ENCODE results near the gene EXD3. TPM values are rescaled to one million over a fixed set of nuclear protein-coding genes. Genes with fewer than 3 reads are reported as not detected.

EXD3 gene
- total RNA-seq, 2 donors from 2014 or later = 7.9 to 14.8 TPM

GRCh38 chr9:137460363-137461315 lies 37.7 kb upstream of the EXD3 start:
- ATAC-seq (no peak), DNase-seq (ENCODE audit: low spot score in 2 of 2) (no peak)
- no peaks in the 10 kb centered on the region for H3K9me3 Mint-ChIP-seq
- H3K27ac Mint-ChIP-seq = no peak overlapping the region
- no peaks in the 10 kb centered on the region for H3K36me3 Mint-ChIP-seq

GRCh38 chr9:137459601-137460362 lies 36.8 kb upstream of the EXD3 start:
- no peaks in the 10 kb centered on the region for H3K9me3 Mint-ChIP-seq
- H3K36me3 Mint-ChIP-seq = no peaks in the 10 kb centered on the region
- no peak overlapping the region for H3K27ac Mint-ChIP-seq
- DNase-seq (ENCODE audit: low spot score in 2 of 2) (no peak), ATAC-seq (no peak)

- DNase-seq (ENCODE audit: low spot score in 2 of 2) (peak; percentile 95 to 99), ATAC-seq (peak; percentile 81 to 84)
- Mint-ChIP-seq H3K36me3 (no peaks in the 10 kb centered on the region), H3K27ac (no peak within 1 kb of the TSS), H3K9me3 (no peaks in the 10 kb centered on the region)
Measured at GRCh38 chr9:137459152-137459600, 36.2 kb upstream of the EXD3 start, which contains the start of gene NSMF. NSMF (minus strand) TSS chr9:137459334; CDS start chr9:137459102, 232 bp downstream.

DNA sequence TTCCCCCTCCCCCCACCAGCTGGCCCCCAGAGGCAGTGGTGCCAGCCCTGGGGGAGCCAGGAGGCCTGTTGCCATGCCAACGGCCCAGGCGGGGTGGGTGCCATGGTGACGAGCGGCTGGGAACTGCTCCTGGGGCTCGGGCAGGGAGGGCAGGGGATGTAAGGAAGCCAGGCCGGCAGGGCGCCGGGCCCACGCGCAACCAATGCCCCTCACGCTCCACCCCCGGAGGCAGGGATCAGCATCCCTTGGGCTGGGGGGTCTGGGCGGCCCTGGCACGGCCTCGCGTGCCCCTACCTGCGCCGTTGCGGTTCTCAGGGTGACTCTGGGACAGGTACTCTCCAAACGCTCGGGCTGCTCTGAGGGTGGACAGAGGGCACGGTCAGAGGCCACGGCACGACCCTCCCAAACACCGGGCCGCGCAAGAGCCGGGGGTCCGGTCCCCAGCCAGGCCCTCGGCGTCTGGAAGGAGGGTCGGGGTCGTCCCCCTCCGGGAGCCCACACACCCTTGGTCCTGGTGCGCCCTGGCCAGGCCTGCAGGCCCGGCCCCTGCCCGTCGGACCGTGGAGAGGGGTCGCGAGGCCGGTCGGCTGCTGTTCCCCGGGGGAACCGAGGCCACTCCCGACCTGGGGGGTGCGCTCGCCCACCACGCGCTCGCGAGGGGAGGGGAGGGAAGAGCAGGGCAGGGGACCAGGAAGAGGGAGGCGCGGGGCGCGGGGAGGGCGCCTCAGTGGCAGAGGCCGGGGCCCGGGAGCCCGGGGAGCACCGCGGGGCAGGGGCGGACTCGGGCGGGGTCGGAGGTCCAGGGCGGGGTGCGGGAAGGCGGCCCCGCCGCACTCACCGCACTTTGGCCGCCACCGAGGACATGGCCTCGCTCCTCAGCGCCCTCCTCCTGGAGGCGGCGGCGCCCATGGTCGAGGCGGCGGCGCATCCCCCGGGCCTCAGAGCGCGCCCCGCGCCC lies 35.5 kb upstream of the EXD3 start:
- Mint-ChIP-seq H3K9me3 (no peaks in the 10 kb centered on the region), H3K27ac (no peak overlapping the region), H3K36me3 (no peaks in the 10 kb centered on the region)
- DNase-seq (ENCODE audit: low spot score in 2 of 2) = no peak
- ATAC-seq = peak; percentile 17 to 26

- no peak overlapping the region for H3K27ac Mint-ChIP-seq
- no peaks in the 10 kb centered on the region for H3K36me3 Mint-ChIP-seq
- DNase-seq (ENCODE audit: low spot score in 2 of 2) (peak in 1 of 2 donors; percentile 57), ATAC-seq (no peak)
- H3K9me3 Mint-ChIP-seq = no peaks in the 10 kb centered on the region
Measured at GRCh38 chr9:137457406-137458193, 34.6 kb upstream of the EXD3 start.

DNA sequence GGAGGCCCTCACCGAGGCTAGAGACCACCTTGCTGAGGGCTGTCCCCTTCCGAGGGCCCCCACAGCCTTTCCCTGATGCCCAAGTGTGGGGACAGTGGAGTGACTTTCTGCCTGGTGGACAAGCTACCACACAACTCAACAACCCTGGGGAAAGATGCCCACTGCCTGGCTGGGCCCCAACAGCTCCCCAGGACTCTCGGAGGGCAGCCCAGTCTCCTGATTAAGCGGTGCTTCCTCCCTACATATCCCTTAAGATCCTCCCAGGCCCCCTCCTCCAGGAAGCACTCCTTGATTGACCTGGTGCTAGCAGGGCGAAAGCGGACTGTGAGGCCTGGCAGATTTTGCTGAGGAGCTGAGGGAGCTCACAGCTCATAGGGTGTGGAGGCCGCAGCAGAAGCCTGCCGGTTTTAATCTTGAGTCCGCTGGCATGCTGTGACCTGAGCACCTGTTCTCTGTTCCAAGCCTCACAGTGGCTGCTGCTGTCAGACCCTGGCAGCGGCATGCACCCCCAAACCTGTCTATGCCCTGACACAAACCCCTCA lies 34.0 kb upstream of the EXD3 start:
- Mint-ChIP-seq H3K27ac (no peak overlapping the region), H3K9me3 (no peaks in the 10 kb centered on the region), H3K36me3 (no peaks in the 10 kb centered on the region)
- DNase-seq (ENCODE audit: low spot score in 2 of 2) (peak; percentile 4 to 55), ATAC-seq (no peak)

DNA sequence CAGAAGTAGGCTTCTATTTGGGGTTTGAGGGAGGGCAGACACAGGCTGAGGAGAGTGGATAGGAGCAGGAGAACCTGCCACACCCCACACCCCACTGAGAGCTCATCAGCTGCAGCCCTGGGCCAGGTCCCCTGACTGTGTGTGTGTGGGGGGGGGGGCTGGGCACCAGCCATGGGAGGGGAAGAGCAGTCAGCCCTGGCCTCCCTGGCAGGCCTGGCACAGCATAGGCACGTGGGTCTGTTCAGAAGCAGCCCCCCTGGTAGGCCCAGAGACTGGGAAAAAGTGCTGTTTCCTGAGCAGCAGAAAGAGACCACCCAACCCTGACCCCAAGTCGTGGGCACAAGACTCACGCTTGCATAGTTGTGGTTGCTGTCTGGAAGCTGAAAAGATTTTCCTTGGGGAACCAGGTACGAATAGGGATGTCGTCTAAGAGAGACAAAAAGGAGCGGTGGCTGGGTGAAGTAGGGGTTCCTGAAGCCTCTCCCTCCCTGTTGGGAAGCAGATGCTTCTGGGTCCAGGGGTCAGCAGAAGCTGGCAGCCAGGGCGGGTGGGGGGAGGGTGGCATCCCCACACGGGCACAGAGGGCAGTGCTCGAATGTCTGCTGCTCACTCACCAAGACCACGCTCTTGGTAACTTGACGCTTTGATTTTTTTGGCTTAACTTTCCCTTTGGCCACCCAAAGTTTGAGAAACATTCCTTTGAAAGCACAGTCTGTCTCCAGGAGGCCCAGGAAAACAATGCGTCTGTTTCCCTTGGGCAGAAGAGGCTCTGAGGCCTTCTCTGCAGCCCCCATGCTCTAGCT lies 33.3 kb upstream of the EXD3 start:
- ATAC-seq = no peak
- Mint-ChIP-seq H3K36me3 (no peaks in the 10 kb centered on the region), H3K9me3 (no peaks in the 10 kb centered on the region), H3K27ac (no peak overlapping the region)
- peak; percentile 1 to 48 for DNase-seq (ENCODE audit: low spot score in 2 of 2)

DNA sequence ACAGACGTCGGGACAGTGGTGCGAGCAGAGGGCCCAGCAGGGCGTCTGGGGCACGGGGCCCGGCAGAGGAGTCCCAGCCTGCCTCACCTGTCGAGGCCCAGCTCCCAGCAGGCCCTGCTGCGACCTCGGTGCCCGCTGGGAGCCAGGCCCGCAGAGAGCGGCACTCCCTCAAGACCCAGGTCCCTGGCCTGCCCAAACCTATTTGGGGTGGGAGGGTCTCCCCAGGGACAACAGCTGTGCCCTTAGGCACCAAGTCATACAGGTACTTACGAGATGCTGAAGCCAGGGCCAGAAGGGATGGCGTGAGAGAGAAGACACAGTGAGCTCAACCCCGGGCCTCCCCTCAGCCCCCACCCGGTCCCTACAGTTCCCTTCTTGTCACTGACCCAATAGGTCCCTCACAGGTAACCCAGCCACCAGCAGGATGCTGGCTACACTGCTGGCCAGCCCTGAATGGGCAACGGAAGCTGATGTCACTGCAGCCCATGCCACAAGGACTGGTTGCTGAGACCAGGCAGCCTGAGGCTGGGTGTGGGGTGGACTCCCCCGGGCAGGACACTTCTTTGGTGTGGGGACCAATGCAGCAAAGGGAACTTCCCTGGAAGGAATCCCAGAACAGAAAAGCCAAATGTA lies 32.5 kb upstream of the EXD3 start:
- peak; percentile 12 to 56 for DNase-seq (ENCODE audit: low spot score in 2 of 2)
- Mint-ChIP-seq H3K9me3 (no peaks in the 10 kb centered on the region), H3K27ac (no peak overlapping the region), H3K36me3 (no peaks in the 10 kb centered on the region)
- no peak for ATAC-seq

DNA sequence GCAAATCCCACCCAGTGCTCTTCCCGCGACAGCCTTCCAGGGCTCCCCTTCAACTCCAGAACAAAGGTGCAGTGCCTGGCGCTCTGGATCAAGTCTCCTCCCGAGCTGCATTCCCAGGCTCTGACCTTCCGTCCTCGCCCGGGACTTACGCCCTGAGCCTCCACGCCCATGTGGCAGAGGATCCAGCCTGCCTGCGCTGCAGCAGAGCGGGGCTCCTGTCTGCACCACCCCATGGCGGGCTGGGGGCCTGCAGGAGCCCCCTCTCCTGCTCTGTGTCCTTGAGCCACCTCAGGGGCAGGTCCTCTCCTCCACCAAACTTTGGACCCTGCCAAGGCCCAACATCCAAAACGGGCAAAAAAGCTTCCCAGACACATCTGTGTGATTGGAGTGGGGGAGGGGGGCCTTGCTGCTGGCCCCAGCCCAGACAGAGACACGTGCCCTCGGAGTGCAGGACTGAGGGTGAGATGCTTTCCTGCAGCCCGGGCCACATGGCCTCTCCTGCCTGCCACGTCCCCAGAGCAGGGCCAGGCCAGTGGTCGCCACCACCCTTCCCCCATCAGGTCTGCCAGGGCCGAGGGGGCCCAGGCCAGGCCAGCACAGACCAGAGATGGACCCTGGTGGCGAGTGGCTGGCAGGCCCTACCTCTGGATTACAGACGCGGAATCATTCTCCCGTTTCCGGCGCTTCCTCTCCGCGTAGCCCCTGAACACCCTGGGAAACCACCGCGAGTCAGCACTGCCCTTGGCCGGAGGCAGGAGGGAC lies 31.8 kb upstream of the EXD3 start:
- peak; percentile 7 to 56 for DNase-seq (ENCODE audit: low spot score in 2 of 2)

DNA sequence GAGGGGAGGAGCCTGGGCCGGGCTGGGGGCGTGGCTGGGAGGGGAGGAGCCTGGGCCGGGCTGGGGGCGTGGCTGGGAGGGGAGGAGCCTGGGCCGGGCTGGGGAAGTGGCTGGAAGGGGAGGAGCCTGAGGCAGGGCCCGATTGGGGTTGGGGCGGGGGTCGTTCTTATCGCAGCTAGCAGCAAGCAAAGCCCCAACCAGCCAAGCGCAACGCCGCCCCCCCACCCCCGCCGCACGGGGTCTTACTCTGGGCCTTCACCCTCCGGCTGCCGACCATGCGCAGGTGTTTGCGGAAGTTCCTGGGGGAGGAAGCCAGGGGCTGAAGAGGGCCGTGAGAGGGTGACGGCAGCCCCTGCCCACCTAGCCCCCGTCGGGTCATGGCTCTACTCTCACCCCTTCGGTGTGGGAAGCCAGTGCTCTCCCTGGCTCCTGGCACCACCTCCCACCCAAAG lies 31.2 kb upstream of the EXD3 start:
- H3K36me3 Mint-ChIP-seq = no peaks in the 10 kb centered on the region

More for the DNA sequence above, 31.8 kb upstream of the EXD3 start:
- Mint-ChIP-seq H3K27ac (no peak overlapping the region), H3K36me3 (no peaks in the 10 kb centered on the region), H3K9me3 (no peaks in the 10 kb centered on the region)
- ATAC-seq = no peak

DNA sequence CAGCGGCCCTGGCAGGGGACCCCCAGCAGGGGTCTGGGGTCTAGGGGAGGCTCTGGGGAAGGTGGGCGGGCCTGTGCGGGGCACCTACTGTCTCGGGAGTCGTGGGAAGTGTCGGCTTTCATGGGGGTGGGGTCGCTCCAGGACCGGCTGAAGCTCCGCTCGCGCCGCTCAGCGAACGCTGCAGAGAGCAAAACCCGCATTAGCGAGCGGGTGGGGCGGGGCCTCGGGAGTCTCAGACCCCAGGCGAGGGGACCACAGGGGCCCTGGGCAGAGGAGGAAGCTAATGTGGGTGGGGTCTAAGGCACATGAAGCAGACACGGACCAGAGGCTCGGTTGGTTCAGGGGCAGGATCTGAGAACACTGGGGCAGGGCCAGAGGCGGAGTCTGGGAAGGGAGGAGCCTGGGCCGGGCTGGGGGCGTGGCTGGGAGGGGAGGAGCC lies 30.7 kb upstream of the EXD3 start:
- peak; percentile 58 to 85 for ATAC-seq
- no peaks in the 10 kb centered on the region for H3K9me3 Mint-ChIP-seq
- H3K27ac Mint-ChIP-seq = no peak overlapping the region
- DNase-seq (ENCODE audit: low spot score in 2 of 2) = peak; percentile 59 to 72
- no peaks in the 10 kb centered on the region for H3K36me3 Mint-ChIP-seq

More for the DNA sequence above, 31.2 kb upstream of the EXD3 start:
- DNase-seq (ENCODE audit: low spot score in 2 of 2) = peak; percentile 59 to 61
- Mint-ChIP-seq H3K27ac (no peak overlapping the region), H3K9me3 (no peaks in the 10 kb centered on the region)
- ATAC-seq = peak; percentile 15 to 52

DNA sequence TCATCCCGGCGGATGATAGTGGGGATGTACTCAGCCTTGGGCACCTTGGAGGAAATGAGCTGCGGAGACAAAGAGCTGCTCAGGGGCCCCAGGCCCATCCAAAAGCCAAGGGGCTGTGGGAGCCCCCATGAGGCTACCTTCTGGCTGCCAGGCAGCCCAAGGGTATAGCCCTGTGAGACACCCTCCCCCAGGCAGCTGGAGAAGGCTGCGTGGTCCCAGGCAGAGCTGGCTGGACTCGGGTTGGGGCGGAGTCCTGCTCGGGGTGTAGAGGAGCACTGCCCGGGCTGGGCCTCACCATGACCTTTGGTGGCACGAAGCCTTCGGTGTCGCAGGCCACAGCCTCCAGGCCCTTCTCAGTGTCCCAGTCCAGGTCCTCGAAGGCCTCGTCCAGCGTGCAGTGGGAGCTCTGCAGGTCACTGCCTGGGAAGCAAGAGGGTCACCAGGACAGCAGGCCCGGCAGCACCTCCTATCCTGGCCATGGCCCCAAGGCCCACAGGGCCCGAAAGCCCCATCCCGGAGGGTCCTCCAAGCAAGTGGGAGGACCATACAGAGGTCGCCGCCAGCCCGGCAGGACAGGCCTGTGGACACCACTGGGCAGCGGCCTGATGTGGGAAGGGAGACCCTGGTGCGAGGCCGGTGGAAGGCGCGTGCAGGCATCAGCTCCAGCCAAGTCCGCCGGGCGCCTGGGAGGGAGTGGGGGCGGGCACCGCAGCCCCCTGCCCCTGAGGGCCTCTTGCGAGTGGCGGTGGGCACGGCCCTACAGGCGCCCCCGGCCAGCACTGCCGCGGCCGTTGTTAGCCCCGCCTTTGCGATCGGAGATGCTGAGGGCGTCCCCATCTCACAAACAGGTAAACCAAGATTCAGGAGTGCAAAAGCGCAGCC lies 30.0 kb upstream of the EXD3 start:
- Mint-ChIP-seq H3K36me3 (no peaks in the 10 kb centered on the region), H3K27ac (no peak overlapping the region), H3K9me3 (no peaks in the 10 kb centered on the region)
- DNase-seq (ENCODE audit: low spot score in 2 of 2) (peak; percentile 3 to 58), ATAC-seq (no peak)

All from activated naive CD4-positive, alpha-beta T cell treated with anti-CD3 and anti-CD28 coated beads, Interleukin-2, amount 50 U/mL, for 72 hours (primary cell).